HG02623 (cell line): ENCODE data around the gene CDHR2.

Experiments
- ATAC-seq: cut with Tn5 transposase; IDR thresholded peaks from one replicate; pipeline ENCODE4 v1.9.1; 2021; ENCODE audit warnings: moderate library complexity; ENCODE audit not compliant: unreplicated experiment

Gene CDHR2

DNA sequence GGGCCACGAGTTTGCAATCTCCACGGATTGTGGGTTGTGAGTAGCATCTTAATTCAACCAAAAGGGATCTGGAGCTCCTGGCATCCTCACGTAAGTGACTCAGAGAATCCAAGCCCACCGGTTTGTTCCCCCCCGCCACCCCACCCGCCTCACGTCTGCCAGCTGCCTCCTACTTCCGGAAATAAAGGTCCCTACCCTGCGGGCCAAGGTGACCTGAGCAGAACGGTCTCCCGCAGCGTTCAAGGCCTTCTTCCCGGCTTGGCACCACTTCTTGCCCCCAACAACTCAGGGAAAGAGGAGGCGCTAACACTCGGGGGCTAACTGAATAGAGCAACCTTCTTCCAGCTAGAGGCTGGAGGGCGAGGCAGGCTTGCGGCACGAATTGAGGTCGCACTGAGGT, 69.6 kb downstream of the CDHR2 start:
- ATAC-seq: no peak

DNA sequence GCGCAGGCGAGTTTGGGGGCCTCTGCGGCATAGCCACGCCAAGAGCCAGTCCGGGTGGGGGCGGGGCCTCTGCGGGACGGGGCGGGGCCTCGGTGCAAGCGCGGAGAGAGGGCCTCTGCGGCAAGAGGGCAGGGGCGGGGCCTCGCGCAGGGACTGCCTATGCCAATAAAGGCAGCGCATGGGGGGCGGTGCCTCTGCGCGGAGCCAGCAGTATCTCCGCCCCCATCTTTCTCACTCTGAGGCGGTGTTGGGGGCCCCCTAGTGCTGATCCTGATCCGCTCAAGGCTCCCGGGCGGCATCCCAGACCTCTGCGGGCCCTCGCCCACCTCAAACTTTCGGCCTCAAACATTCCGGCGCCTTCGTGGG, 70.0 kb downstream of the CDHR2 start:
- peak; percentile 53 for ATAC-seq

DNA sequence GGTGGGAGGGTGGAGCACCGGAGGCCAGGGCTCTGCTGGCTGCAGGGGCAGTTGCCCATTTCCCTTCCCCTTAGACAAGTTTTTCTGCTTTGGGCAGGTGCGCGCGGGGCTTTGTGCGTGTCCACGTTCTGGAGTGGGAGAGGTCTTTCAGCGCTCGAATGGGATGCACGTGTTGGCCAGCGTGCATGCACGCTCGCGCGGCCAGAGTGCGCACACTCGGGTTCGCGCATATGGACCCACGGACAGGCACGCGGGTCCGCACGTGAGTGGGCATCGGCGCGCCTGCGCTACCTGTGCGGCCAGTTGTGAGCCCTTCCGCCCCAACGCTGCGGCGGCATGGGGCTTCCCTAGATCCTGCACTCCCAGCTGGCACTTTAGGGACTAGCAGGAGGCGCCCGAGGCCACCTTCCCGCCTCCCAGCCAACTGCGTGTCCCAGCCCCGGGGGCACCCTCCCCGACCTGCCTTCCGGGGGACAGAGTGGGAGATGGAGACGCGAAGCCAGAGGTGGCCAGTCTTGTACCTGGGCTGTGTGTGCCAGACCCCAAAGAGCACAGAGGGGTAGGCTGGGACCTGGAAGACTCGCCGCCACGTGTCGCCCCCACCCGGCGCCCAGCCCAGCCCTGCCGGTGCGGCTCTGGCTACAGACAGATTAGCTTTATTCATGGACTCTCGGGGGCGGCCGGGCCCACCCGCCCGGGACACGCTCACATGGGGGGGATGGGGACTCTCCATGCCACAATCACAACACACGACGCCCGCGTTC, 70.6 kb downstream of the CDHR2 start:
- ATAC-seq: no peak

DNA sequence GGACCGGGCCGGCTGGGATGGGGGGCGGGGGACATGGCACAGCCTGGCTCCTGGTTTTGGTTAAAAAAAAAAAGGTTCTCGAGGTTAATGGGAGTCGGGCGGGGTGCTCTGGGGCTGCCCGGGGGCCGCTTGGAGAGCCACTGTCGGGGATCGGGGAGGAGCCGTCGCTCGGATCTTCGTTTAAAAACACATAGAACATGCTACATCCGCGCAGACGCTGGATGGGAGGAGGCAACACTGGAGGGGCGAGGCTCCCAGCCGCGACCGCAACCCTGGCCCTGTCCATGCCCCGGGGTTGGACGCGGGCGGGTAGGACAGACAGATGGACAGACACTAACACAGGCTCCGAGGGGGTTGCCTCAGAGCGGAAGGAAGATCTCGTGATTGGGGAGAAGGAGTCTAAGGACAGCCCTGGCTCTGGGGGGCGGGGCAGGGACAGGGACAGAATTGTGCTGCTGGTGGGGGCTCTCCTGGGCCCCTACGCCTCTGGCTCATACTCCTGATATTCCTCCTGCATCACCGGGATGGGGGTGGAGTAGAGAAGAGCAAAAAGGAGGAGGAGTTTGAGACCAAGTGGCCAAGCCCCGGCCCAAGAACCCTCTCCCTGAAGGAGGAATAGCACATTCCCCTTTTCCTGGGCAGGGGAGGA, 71.3 kb downstream of the CDHR2 start:
- no peak for ATAC-seq

DNA sequence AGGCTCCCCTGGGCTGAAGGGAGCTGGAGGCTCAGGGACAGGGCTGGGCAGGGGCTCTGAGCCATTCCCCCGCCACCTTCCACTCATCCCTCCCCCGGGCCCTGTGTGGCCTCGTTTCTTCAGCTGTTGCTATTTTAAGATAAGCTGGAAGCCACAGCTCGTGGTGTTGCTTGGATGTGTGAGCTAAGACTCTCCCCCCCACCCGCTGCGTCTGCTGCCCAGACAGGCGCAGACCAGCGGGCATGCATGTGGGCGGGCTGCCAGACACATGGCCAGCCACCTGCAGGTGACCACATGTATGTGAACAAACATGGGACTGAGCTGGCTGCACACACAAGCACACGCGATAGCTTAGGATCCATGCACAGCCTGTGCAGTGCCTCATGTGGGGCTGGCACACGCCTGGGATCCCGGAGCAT, 72.5 kb downstream of the CDHR2 start:
- no peak for ATAC-seq

DNA sequence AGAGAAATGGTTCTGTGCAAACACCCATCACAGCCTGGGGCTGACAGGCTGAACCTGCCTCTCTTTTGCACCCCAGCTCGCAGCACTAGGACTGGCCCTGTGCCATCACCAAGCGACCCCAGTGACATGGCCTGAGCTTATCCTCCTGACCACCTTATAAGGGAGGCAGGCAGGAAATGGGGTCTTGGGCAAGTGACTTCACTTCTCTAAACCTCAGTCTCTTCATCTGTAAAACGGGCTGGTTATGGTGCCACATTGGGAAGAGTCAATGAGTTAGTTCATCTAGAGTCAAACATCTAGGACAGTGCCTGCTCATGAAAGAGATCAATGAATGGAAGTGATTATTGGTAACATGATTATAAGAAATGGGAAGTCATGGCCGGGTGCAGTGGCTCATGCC, 75.0 kb downstream of the CDHR2 start:
- ATAC-seq: no peak

DNA sequence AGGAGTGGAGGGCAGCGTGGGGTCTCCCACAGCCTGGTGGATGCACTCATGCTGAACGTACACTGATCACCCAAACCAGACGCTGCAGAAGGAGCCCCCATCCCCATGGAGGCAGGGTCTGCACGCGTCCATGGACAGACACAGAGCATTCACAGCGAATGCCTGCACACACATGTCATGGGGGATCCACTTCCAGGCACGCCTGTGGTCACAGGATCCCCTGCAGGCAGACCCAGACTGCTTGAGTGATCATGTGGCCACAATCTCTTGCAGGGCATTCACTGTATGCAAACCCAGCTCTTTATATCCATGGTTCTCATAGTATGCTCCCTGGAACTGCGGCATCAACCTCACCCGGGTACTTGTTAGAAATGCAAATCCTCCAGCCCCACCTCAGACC, 75.8 kb downstream of the CDHR2 start:
- ATAC-seq: no peak

DNA sequence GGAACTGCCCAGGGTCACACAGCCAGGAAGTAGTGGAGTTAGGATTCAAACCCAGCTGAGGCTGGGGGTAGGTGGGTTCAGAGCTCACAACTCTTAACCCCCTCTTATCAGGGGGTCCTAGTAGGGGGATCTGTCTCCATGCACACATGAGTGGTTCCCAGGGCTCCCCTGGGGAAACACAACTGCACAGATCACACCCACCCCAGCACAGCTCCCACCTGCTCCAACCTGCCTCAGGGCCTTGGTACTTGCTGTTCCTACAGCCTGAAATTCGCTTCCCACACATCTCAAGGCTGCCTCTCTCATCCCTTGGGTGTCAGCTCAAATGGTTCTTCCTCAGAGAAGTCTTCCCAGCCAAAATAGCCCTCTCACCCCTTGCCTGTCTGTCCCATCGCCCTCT, 76.4 kb downstream of the CDHR2 start:
- ATAC-seq: no peak

DNA sequence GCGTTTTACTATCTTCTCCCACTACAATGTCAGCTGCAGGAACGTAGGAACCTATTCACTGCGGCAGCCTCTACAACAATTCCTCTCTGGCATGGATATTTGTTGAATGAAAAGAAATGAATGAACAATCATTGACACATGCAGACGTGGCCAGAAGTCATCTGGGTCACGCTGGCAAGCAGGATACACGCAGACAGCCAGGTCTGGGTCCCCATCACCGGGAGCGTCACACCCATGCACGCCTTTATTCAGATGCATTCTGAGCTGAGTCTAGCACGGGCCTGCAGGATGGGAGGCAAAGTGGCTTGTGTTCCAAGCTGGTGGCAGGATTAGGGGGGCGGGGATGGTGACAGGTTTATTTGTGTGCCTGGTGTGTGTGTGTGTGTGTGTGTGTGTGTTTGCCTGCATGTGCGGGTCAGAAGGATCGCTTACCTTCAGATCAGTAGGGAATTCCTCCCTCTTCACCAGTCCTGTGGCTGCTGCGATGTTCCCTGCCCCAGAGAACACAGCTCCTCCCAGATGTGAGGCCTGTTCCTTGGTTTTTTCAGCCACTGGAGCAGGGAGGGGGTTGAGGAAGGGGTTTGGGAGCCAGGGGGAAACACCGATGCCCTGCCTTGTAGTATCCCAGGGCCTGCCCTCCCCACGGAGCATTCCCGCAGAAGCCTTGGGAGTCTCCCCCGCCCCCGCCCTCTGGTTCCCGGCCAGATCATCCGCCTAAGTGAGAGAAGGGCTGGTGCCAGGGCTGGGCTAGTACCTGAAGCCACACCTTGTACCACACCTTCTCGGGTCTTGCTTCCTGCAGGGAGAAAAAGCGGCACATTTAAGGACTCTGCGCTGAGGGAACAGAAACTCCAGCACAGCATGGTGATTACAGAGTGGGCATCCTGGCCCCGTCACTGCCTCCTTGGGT, 77.1 kb downstream of the CDHR2 start:
- ATAC-seq: no peak

DNA sequence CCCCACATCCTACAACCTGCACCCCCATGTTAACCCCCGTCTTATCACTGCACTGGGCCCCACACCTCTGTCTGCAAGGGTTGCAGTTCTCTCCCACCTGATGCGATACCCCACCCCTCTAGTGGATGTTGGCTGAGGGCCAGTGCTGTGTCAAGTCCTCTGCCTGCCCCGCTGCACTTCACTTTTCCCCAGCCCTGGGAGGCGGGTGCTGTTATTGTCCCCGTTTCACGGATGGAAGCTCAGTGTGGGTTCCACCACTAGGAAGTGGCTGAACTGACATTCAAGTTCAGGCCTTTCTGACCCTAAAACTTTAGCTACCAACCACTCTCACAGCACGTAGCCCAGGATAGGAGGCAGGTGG, 77.7 kb downstream of the CDHR2 start:
- no peak for ATAC-seq

DNA sequence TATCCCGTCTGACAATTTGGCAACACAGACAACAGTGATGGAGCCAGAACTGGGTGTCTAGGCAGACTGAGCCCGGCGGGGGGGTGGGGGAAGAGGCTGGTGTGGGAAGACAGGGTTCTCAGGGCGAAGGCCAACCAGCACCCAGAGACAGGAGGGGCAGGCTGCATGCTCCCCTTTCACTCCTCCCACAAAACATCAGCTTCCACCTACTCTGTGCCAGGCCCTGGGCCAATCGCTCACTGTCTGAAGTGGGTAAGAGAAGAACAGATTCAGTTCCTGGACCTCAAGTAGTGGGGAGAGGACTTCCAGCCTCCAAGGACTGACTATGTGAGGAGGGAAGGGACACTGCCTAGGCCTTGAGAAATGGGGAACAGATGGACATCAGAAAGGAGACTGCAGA, 78.4 kb downstream of the CDHR2 start:
- no peak for ATAC-seq

DNA sequence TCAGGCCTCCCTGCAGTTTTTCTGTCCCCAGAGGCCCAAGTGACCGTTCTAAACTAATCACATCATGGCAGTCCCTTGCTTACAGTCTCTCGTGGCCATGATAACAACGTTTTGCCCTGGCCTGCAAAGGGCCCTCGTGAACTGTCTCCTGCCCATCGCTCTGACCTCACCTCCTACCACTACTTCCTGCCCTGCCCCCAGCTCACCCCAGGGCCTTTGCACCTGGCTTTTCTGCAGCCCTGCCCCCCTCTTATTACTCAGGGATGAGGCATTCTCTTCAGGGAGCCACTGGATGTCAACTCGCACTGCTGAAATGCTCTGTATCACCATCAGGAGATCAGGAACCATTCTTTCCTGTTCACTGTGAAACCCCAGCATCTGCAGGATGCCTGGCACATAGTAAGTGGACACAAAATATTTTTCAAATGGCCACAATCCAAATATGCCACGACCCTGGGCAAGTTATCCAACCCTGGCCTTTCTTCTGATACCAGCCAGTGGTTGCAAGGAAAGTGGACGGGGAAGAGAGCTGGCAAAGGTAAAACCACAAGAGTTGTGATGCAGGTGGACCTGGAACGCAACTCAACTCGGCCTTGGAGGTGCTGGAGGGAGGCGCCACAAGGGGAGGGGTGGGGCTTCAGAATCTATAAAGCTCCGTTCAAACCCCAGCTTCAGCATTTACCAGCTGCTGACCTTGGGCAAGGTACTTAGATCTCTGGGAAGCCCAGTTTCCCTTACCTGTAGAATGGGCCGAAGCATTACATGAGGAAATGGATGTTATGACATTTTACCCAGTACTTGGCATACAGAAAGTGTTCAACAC, 79.5 kb downstream of the CDHR2 start:
- ATAC-seq: no peak

DNA sequence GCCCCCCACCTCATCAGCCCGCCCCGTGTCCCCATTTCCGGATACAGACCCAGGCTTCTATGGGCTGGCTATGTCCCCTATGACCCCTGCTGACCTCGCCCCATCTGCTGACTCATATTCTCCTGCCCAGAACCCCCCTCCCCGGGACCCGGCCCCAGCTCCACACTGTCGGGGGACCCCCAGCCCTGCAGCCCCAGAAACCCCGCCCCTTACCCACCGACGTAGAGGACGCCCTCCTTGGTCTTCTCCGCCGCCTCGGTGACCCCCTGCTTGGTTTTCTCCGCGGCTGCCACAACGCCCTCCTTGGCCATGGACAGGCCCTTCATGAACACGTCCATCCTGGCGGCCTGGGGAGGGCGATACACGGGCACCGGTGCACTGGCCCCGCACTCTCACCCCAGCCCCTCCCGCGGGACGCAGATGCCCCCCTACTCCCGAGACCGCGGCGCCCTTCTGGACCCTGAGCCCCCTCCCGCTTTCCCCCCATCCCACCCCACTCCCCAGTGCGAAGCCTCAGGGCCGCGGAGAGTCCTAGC, 80.2 kb downstream of the CDHR2 start:
- ATAC-seq: no peak

DNA sequence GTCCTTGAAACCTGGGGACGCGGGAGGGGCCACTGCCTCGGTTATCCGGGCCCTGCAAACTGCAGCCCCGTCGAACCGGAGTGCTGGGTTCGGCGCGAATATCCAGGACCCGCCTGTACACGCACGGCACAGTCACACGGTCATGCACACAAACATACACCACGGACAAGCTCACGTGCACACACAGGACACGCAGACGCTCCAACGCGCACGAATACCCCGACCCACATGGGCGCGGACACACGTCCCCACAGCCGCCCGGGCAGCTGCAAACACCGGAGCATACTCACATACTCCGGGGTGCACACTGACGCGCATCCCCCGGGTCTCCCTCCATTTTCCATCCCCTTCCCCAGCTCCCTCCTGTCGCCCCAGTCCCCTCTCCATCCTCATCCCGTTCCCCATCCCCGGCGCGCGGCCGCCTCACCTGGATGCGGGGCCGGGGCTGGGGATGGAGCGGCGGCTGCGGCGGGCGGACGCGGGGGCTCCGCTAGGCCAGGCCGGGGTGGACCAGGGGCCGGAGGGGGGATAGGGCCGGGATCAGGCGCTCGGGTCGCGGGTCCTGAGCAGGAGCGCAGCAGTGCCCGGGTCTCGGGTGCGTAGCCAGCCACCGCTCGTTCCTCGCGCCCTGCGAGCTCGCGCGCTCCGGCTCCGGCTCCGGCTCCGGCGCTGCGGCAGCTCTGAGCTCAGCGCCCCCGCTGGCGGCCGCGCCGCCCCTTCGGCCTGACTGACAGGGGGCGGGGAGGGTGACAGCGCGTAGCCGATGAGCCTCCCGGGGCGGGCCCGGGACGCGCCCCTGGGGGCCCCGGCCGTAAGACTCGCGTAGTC, 80.9 kb downstream of the CDHR2 start, which contains the start of the genes EIF4E1B and SNCB:
Gene EIF4E1B (plus strand): TSS at position 823 of the 828 bp plus-strand sequence. CDS start 12,113 bp downstream, outside the sequence.
Gene SNCB (minus strand): TSS at position 682 of the 828 bp plus-strand sequence. CDS start 880 bp downstream, outside the sequence.
- peak; percentile 50 for ATAC-seq

DNA sequence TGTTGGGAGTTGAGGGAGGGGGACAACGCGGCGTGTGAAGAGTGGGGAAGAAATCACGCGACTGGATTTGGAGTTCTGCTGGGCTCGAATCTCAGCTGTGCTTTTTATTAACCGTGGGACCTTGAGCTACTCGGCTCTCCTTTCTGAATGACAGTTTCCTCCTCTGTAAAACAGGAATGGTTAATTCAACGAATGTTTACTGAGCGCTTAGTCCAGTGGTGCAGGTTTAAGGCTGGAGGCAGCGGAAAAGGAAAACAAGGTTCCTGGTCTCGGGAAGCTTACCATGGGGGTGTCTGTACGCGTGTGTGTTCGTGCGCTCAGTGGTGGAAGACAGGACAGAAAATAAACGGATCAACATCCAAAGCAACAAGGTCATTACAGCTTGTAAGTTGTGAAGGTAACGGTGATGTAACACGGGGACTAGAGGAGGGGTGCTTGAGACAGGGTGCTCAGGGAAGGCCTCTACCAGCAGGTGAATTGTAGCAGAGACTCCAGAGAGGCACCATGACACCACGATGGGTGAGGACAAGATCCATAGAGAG, 81.6 kb downstream of the CDHR2 start:
- no peak for ATAC-seq

DNA sequence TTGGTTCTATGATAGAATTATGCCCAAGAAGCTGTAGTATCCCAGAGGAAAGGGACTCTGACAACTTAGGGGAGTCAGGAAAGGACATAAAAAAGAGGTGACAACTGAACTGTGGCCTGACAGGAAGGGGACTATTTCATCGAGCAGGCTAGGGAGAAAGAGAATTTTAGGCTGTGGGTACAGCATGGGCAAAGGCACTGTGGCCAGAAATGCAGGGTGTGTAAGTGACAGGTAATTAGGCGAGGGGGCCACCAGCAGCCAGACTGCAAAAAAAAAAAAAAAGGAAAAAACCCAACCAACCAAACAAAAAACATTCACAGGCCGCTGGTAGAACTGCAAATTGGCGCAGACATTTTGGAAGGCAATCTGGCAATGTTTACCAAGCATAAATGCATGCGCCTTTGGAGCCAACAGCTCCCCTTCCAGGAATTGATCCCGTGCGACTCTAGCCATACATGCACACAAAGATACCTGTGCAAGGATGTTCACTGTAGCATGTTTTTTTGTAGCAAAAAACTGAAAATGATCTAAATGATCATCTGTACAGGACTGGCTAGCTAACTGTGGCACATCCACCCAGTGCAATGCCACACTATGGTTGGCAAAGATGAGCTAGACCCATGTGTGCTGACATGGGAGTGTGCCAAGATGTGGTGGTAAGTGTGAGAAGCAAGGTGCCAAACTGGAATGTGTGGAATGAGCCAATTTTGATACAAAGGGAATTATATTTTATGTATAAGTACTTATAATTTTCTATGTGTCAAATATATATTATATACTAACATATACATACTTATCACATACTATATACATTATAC, 82.5 kb downstream of the CDHR2 start:
- no peak for ATAC-seq

DNA sequence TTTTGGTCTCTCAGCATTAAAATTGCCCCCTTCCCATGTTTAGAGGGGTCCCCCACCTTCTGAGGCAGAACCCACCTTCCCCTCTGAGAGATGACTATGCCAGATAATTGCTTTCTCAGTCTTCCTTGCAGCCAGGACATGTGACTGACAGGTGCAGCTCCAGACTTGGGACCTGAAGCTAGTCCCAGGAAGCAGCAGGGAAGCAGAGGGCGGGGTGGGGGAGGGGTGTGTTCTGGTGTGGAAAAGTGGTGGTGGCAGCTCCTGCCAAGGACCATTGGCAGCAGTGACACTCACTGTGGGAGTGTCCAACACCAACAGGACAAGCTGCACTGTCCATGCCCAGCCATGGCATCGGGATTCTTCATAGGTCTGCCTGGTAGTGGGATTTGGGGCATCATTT, 83.6 kb downstream of the CDHR2 start:
- ATAC-seq: no peak

DNA sequence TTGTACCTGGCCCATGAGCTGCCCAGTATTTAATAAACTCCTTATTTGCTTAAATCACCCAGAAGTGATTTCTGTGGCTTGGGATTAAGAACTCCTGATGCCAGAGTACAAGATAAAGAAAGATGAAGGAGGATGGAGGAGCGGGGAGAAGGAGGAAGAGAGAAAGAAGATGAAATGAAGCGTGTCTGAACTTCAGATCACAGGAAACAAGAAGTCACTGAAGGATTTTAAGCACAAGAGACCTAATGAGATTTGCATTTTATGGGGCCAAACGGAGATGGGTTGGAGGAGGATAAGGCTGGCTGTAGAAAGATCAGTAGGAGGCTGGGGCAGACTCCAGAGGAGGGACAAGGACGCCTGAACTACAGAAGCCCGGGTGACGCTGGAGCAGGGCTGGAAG, 84.5 kb downstream of the CDHR2 start:
- ATAC-seq: no peak
